ENCODE measurements around the gene GPHN. TPM values are rescaled to one million over a fixed set of nuclear protein-coding genes. Genes with fewer than 3 reads are reported as not detected.

GPHN gene
- polyA plus RNA-seq, 4 donors, result 10.0 to 26.2 (median 22.4) TPM

DNA sequence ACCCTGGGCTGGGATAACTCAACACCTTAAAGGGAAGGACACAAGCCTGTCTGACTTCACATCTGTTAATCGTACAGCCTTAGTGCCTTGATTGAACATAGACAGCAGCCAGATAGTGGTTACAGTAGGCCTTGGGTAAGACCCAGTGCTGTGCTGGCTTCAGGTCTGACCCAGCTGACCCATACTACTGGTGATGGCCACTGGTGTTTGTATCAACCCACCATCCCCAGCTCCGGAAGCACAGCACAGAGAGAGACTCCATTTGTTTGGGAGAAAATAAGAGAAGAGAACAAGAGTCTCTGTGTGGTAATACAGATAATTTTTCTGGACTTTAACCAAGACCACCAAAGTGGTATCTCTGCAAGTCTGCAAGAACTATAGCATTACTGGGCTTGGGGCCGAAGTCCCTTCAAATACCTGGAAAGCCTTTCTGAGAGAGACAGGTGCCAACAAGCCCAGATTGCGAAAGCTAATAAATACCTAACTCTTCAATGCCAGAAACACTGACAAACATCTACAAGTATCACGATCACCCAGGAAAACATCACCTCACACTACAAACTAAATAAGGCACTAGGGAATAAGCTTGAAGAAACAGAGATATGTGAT lies 351.2 kb downstream of the GPHN start:
- Histone ChIP-seq H3K27ac (ENCODE audit: low read depth in 1 of 3, low read length in 2 of 3) (no peak overlapping the region), H3K9me3 (ENCODE audit: control insufficient read depth in 2 of 2, insufficient read depth in 1 of 2, low read depth in 1 of 2, low read length in 1 of 2) (peaks cover 0 to 12% of the 10 kb centered on the region in 2 donors), H3K4me3 (ENCODE audit: low read depth in 1 of 3, low read length in 3 of 3) (no peak overlapping the region), H3K36me3 (ENCODE audit: control insufficient read depth in 3 of 3, insufficient read depth in 2 of 3, low read depth in 1 of 3, low read length in 3 of 3) (peaks cover 0 to 2% (median 0%) of the 10 kb centered on the region in 3 donors), H3K27me3 (ENCODE audit: control insufficient read depth in 3 of 3, insufficient read depth in 3 of 3, low read length in 3 of 3) (no peaks in the 10 kb centered on the region), H3K4me1 (ENCODE audit: control insufficient read depth in 3 of 3, insufficient read depth in 2 of 3, low read depth in 1 of 3, low read length in 2 of 3) (no peaks in the 10 kb centered on the region)
- WGBS, 3 donors, result 87 to 93% (median 90%) methylated on average over 5 of the region's 5 CpGs
- DNase-seq (peak in 1 of 2 donors; percentile 38), FAIRE-seq (no peak)

DNA sequence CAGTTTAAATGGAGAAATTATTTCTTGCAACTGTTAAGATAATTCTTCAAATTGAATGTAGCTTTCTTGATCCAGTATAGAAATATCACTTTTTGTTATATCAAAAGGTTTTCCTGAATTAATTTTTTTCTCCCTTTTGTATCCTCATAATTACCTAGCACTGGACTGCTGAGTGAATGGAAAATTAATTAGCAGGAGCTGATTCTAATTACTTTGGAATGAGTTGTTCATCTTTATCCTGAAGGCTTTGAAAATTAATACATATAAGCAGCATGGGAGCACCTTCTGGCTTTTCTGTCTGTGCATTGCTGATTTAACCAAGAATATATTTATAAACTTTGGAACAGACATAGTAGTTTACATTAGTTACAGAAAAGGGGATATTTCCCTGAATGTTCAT lies 373.6 kb downstream of the GPHN start:
- DNase-seq (no peak), FAIRE-seq (no peak)
- no peak overlapping the region for H3K4me3 ChIP-seq (ENCODE audit: low read depth in 1 of 3, low read length in 3 of 3)
- H3K36me3 ChIP-seq (ENCODE audit: control insufficient read depth in 3 of 3, insufficient read depth in 2 of 3, low read depth in 1 of 3, low read length in 3 of 3), result no peaks in the 10 kb centered on the region
- no peaks in the 10 kb centered on the region for H3K9me3 ChIP-seq (ENCODE audit: control insufficient read depth in 2 of 2, insufficient read depth in 1 of 2, low read depth in 1 of 2, low read length in 1 of 2)
- H3K27me3 ChIP-seq (ENCODE audit: control insufficient read depth in 3 of 3, insufficient read depth in 3 of 3, low read length in 3 of 3), result no peaks in the 10 kb centered on the region
- H3K27ac ChIP-seq (ENCODE audit: low read depth in 1 of 3, low read length in 2 of 3), result no peak overlapping the region
- no peaks in the 10 kb centered on the region for H3K4me1 ChIP-seq (ENCODE audit: control insufficient read depth in 3 of 3, insufficient read depth in 2 of 3, low read depth in 1 of 3, low read length in 2 of 3)

DNA sequence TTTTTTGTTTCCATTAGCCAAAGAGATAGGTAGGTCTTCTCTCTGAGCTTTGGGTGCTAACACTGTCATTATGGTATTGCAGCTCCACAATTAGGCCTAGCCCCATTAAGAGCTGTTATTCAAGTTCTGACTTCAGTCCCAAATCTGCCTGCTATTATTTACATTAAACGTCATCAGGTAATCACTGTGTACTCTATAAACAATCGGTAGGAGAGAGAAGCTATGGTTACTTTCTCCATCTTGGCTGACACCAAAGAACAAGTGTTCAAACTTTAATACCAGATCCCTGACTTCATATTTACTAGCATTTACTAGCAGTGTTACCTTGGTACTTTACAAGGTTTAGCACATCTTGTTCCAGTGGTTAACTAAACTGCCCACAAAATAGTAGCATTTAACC lies 376.2 kb downstream of the GPHN start:
- Histone ChIP-seq H3K4me3 (ENCODE audit: low read depth in 1 of 3, low read length in 3 of 3) (no peak overlapping the region), H3K9me3 (ENCODE audit: control insufficient read depth in 2 of 2, insufficient read depth in 1 of 2, low read depth in 1 of 2, low read length in 1 of 2) (no peaks in the 10 kb centered on the region), H3K27ac (ENCODE audit: low read depth in 1 of 3, low read length in 2 of 3) (no peak overlapping the region), H3K4me1 (ENCODE audit: control insufficient read depth in 3 of 3, insufficient read depth in 2 of 3, low read depth in 1 of 3, low read length in 2 of 3) (no peaks in the 10 kb centered on the region), H3K27me3 (ENCODE audit: control insufficient read depth in 3 of 3, insufficient read depth in 3 of 3, low read length in 3 of 3) (no peaks in the 10 kb centered on the region), H3K36me3 (ENCODE audit: control insufficient read depth in 3 of 3, insufficient read depth in 2 of 3, low read depth in 1 of 3, low read length in 3 of 3) (no peaks in the 10 kb centered on the region)
- 75 to 87% (median 78%) methylated on average over 2 of the region's 2 CpGs for WGBS, 3 donors
- FAIRE-seq (no peak), DNase-seq (no peak)

DNA sequence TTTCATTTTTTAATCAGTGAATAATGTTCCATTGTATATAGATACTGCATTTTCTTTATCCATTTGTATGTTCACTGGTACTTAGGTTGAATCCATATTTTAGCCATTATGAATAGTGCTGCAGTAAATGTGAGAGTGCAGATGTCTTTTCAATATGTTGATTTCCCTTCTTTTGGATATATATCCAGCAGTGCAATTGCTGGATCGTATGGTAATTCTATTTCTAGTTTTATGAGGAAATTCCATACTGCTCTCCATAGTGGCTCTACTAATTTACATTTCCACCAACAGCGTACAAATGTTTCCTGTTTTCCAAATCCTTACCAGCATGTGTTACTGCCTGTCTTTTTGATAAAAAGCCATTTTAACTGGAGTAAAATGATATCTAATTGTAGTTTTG lies 392.8 kb downstream of the GPHN start:
- H3K9me3 ChIP-seq (ENCODE audit: control insufficient read depth in 2 of 2, insufficient read depth in 1 of 2, low read depth in 1 of 2, low read length in 1 of 2), result peaks cover 0 to 8% of the 10 kb centered on the region in 2 donors
- no peak for DNase-seq
- no peak overlapping the region for H3K4me3 ChIP-seq (ENCODE audit: low read depth in 1 of 3, low read length in 3 of 3)
- H3K27ac ChIP-seq (ENCODE audit: low read depth in 1 of 3, low read length in 2 of 3), result no peak overlapping the region
- WGBS, 3 donors, result 82 to 89% (median 89%) methylated on average over 2 of the region's 2 CpGs
- FAIRE-seq, result no peak
- H3K4me1 ChIP-seq (ENCODE audit: control insufficient read depth in 3 of 3, insufficient read depth in 2 of 3, low read depth in 1 of 3, low read length in 2 of 3), result no peaks in the 10 kb centered on the region
- no peaks in the 10 kb centered on the region for H3K27me3 ChIP-seq (ENCODE audit: control insufficient read depth in 3 of 3, insufficient read depth in 3 of 3, low read length in 3 of 3)
- no peaks in the 10 kb centered on the region for H3K36me3 ChIP-seq (ENCODE audit: control insufficient read depth in 3 of 3, insufficient read depth in 2 of 3, low read depth in 1 of 3, low read length in 3 of 3)

DNA sequence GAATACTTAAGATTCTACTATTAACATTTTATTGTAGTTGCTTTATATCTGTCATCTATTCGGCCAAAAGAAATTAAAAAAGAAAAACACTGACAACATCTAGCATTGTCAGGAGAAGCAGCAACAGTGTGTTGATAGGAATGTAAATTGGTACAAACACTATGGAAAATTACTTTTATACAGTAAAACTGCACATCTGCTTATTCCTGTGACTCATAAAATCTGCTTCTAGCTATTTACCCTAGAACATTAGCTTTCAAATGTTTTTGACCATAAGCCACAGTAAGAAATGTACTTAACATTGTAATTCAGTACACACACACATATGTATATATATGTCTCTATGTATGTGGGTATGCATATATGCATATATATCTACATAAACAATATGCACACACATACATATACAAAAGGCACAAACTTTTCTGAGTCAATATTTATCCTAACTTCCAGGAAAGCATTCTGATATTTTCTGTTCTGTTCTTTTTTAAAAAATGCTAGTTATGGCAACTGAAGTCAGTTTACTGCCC lies 402.4 kb downstream of the GPHN start:
- Histone ChIP-seq H3K27ac (ENCODE audit: low read depth in 1 of 3, low read length in 2 of 3) (no peak overlapping the region), H3K4me1 (ENCODE audit: control insufficient read depth in 3 of 3, insufficient read depth in 2 of 3, low read depth in 1 of 3, low read length in 2 of 3) (no peaks in the 10 kb centered on the region), H3K27me3 (ENCODE audit: control insufficient read depth in 3 of 3, insufficient read depth in 3 of 3, low read length in 3 of 3) (no peaks in the 10 kb centered on the region), H3K9me3 (ENCODE audit: control insufficient read depth in 2 of 2, insufficient read depth in 1 of 2, low read depth in 1 of 2, low read length in 1 of 2) (no peaks in the 10 kb centered on the region), H3K36me3 (ENCODE audit: control insufficient read depth in 3 of 3, insufficient read depth in 2 of 3, low read depth in 1 of 3, low read length in 3 of 3) (no peaks in the 10 kb centered on the region), H3K4me3 (ENCODE audit: low read depth in 1 of 3, low read length in 3 of 3) (no peak overlapping the region)
- no peak for FAIRE-seq
- no peak for DNase-seq
- WGBS, 3 donors, result 83 to 97% (median 92%) methylated on average over 1 of the region's 1 CpG

DNA sequence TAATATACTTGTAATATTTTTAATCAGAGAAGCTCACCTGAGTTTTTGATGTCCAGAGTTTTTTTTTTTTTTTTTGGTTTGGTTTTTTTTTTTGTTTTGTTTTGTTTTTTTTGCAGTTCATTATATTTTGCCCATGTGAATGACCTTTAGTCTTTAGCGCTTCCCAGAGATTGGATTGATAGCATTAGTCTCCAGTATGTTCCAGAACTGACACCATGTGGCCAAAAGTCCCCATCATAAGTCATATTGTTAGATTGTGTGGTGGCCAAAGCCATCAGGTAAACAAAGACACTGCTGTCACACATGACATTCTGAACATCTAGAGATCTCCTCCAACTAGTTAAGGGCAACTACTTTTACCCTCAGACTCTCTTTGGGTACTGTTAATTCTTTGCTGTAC lies 408.5 kb downstream of the GPHN start:
- Histone ChIP-seq H3K4me1 (ENCODE audit: control insufficient read depth in 3 of 3, insufficient read depth in 2 of 3, low read depth in 1 of 3, low read length in 2 of 3) (peaks cover 0 to 4% (median 0%) of the 10 kb centered on the region in 3 donors), H3K4me3 (ENCODE audit: low read depth in 1 of 3, low read length in 3 of 3) (no peak overlapping the region), H3K27me3 (ENCODE audit: control insufficient read depth in 3 of 3, insufficient read depth in 3 of 3, low read length in 3 of 3) (no peaks in the 10 kb centered on the region), H3K27ac (ENCODE audit: low read depth in 1 of 3, low read length in 2 of 3) (no peak overlapping the region), H3K36me3 (ENCODE audit: control insufficient read depth in 3 of 3, insufficient read depth in 2 of 3, low read depth in 1 of 3, low read length in 3 of 3) (no peaks in the 10 kb centered on the region), H3K9me3 (ENCODE audit: control insufficient read depth in 2 of 2, insufficient read depth in 1 of 2, low read depth in 1 of 2, low read length in 1 of 2) (no peaks in the 10 kb centered on the region)
- WGBS, 3 donors, result 78 to 91% (median 86%) methylated on average over 1 of the region's 1 CpG
- DNase-seq (no peak), FAIRE-seq (no peak)

DNA sequence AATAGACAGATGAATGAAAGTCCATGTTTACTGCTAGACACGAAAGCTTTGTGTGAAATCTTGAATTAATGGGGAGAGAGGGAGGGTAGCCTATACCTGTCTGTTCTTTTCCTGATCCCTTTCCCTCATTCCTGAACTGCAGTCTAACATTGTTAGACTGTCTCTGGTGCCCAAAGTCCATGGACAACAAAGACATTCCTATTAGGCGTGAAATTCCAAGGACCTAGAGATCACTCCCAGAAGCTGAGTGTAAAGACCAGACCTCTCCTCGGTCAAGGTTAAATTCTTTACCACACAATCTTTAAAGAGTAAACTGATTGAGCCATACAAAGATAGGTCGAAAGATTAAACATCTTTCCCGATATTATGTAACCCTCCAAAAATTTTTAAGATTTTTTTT lies 410.6 kb downstream of the GPHN start:
- no peak for FAIRE-seq
- Histone ChIP-seq H3K27ac (ENCODE audit: low read depth in 1 of 3, low read length in 2 of 3) (no peak overlapping the region), H3K36me3 (ENCODE audit: control insufficient read depth in 3 of 3, insufficient read depth in 2 of 3, low read depth in 1 of 3, low read length in 3 of 3) (peaks cover 0 to 5% (median 2%) of the 10 kb centered on the region in 3 donors), H3K4me3 (ENCODE audit: low read depth in 1 of 3, low read length in 3 of 3) (no peak overlapping the region), H3K4me1 (ENCODE audit: control insufficient read depth in 3 of 3, insufficient read depth in 2 of 3, low read depth in 1 of 3, low read length in 2 of 3) (peaks cover 0 to 4% (median 0%) of the 10 kb centered on the region in 3 donors), H3K9me3 (ENCODE audit: control insufficient read depth in 2 of 2, insufficient read depth in 1 of 2, low read depth in 1 of 2, low read length in 1 of 2) (no peaks in the 10 kb centered on the region), H3K27me3 (ENCODE audit: control insufficient read depth in 3 of 3, insufficient read depth in 3 of 3, low read length in 3 of 3) (no peaks in the 10 kb centered on the region)
- WGBS, 3 donors, result 85 to 93% (median 91%) methylated on average over 5 of the region's 5 CpGs
- DNase-seq, result no peak

DNA sequence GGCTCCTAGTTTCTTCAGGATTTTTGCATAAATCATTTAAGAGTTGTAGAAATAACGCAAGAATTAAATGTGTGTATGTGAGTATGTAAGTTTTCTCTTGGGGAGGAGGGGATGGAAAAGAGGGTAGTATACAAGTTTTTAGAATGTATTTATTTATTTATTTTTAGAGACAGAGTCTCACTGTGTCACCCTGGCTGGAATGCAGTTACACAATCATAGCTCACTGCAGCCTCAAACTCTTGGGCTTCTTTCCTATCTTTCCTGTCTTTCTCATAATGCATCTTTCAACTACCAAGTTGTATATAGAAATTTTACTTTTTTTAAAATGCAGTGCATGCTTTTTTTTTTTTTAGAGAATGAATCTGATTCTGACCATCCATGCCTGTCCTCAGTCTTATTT lies 412.2 kb downstream of the GPHN start:
- no peak for FAIRE-seq

DNA sequence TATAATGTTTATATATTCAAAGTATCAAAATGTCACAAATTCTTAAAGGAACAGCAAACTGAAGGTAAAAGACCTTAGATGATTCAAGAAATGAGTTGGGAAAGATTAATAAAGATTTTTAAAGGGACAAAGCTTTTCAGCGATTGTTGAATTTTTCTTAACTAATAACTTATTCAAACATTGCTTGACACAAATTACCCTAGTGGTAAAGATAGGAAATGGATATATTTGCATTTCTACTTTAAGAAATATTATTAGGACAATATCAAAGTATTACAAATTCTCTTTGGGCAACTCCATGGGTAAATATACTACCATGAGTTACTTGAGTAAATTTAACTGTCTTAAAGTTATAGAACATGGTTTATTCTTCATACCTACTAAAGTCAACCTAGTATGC lies 415.3 kb downstream of the GPHN start:
- Histone ChIP-seq H3K9me3 (ENCODE audit: control insufficient read depth in 2 of 2, insufficient read depth in 1 of 2, low read depth in 1 of 2, low read length in 1 of 2) (no peaks in the 10 kb centered on the region), H3K27ac (ENCODE audit: low read depth in 1 of 3, low read length in 2 of 3) (no peak overlapping the region), H3K27me3 (ENCODE audit: control insufficient read depth in 3 of 3, insufficient read depth in 3 of 3, low read length in 3 of 3) (no peaks in the 10 kb centered on the region), H3K4me3 (ENCODE audit: low read depth in 1 of 3, low read length in 3 of 3) (no peak overlapping the region), H3K4me1 (ENCODE audit: control insufficient read depth in 3 of 3, insufficient read depth in 2 of 3, low read depth in 1 of 3, low read length in 2 of 3) (peaks cover 0 to 2% (median 0%) of the 10 kb centered on the region in 3 donors), H3K36me3 (ENCODE audit: control insufficient read depth in 3 of 3, insufficient read depth in 2 of 3, low read depth in 1 of 3, low read length in 3 of 3) (peaks cover 0 to 5% (median 2%) of the 10 kb centered on the region in 3 donors)
- 97 to 100% (median 97%) methylated on average over 1 of the region's 1 CpG for WGBS, 3 donors
- FAIRE-seq (no peak), DNase-seq (no peak)

More for the DNA sequence above, 412.2 kb downstream of the GPHN start:
- DNase-seq, result no peak
- Histone ChIP-seq H3K27ac (ENCODE audit: low read depth in 1 of 3, low read length in 2 of 3) (no peak overlapping the region), H3K4me1 (ENCODE audit: control insufficient read depth in 3 of 3, insufficient read depth in 2 of 3, low read depth in 1 of 3, low read length in 2 of 3) (peaks cover 0 to 4% (median 0%) of the 10 kb centered on the region in 3 donors), H3K9me3 (ENCODE audit: control insufficient read depth in 2 of 2, insufficient read depth in 1 of 2, low read depth in 1 of 2, low read length in 1 of 2) (no peaks in the 10 kb centered on the region), H3K27me3 (ENCODE audit: control insufficient read depth in 3 of 3, insufficient read depth in 3 of 3, low read length in 3 of 3) (no peaks in the 10 kb centered on the region), H3K4me3 (ENCODE audit: low read depth in 1 of 3, low read length in 3 of 3) (no peak overlapping the region), H3K36me3 (ENCODE audit: control insufficient read depth in 3 of 3, insufficient read depth in 2 of 3, low read depth in 1 of 3, low read length in 3 of 3) (peaks cover 0 to 5% (median 2%) of the 10 kb centered on the region in 3 donors)
- WGBS, 3 donors, result 99 to 100% (median 100%) methylated on average over 1 of the region's 1 CpG
